CD4-positive, alpha-beta T cell (primary cell): ENCODE measurements around the gene ATAD3B. TPM values are rescaled to one million over a fixed set of nuclear protein-coding genes. Genes with fewer than 3 reads are reported as not detected.
A peak's percentile ranks its signal among the peaks of the same experiment; 100 is the strongest.
"Not testable (repeated sequence)": the region's sequence is repeated elsewhere in the genome, so short reads cannot be mapped to it uniquely, and the experiment has no call there.

Source experiments
- ATAC-seq: fragments of 200-7000 bp; cut with Tn5 transposase; one replicate; pipeline ENCODE4 v1.10.0; 2022; ENCODE audit warnings: mild to moderate bottlenecking; ENCODE audit not compliant: poor library complexity
- CTCF ChIA-PET: fragments of 350-600 bp; sonication (Branson Sonifier 250); formaldehyde crosslinking; loops from one replicate; lab custom pipeline; 2021; ENCODE audit warnings: antibody characterized with exemption, inconsistent platforms; lab: Charles Lee
- POLR2A ChIA-PET: fragments of 350-600 bp; sonication (Branson Sonifier 250); formaldehyde crosslinking; loops from one replicate; lab custom pipeline; 2021; ENCODE audit warnings: antibody characterized with exemption, inconsistent platforms; lab: Charles Lee
- DNase-seq, 14 experiments: peaks; one replicate each; pipeline ENCODE4 v3.0.0-alpha.2; 2013 to 2020; ENCODE audit warnings: mixed read lengths in 2 of 14
- H3K27ac ChIP-seq, 2 donors: one replicate each; pipeline versions ENCODE4 v1.5.1 to v1.7.0; 2013; ENCODE audit warnings: low read length in 2 of 2, low read depth in 1 of 2, mild to moderate bottlenecking in 1 of 2
- H3K27me3 ChIP-seq, 2 experiments: 1 replicate in 1 of 2; 2 replicates in 1 of 2; pipeline versions ENCODE4 v1.6.1 to v1.7.0; 2013; ENCODE audit warnings: low read length in 2 of 2, control low read depth in 1 of 2, mild to moderate bottlenecking in 1 of 2, moderate library complexity in 1 of 2; ENCODE audit not compliant: insufficient read depth in 2 of 2, control insufficient read depth in 1 of 2
- H3K36me3 ChIP-seq: one replicate; pipeline ENCODE4 v1.6.1; 2013; ENCODE audit warnings: low read length, control low read depth; ENCODE audit not compliant: insufficient read depth
- H3K4me1 ChIP-seq: one replicate; pipeline ENCODE4 v1.6.1; 2013; ENCODE audit warnings: low read length, control low read depth; ENCODE audit not compliant: insufficient read depth
- H3K4me3 ChIP-seq: one replicate; pipeline ENCODE4 v1.5.1; 2013; ENCODE audit warnings: mild to moderate bottlenecking, low read length, moderate library complexity
- H3K9me3 ChIP-seq, 2 experiments: 1 replicate in 1 of 2; 2 replicates in 1 of 2; pipeline versions ENCODE4 v1.6.1 to v1.7.0; 2013; ENCODE audit warnings: low read length in 2 of 2, mild to moderate bottlenecking in 2 of 2, control low read depth in 1 of 2, moderate library complexity in 1 of 2; ENCODE audit not compliant: control insufficient read depth in 1 of 2, insufficient read depth in 1 of 2
- H3K27ac Mint-ChIP-seq: one replicate; pipeline ENCODE4 v1.8.0; 2020; ENCODE audit warnings: mixed read lengths
- H3K27me3 Mint-ChIP-seq: one replicate; pipeline ENCODE4 v1.8.0; 2021; ENCODE audit warnings: mixed read lengths
- H3K36me3 Mint-ChIP-seq: one replicate; pipeline ENCODE4 v1.8.0; 2021; ENCODE audit warnings: low read depth, mixed read lengths
- H3K4me1 Mint-ChIP-seq: one replicate; pipeline ENCODE4 v1.8.0; 2021; ENCODE audit warnings: low read depth, mixed read lengths
- H3K4me3 Mint-ChIP-seq: one replicate; pipeline ENCODE4 v1.8.0; 2020; ENCODE audit warnings: mild to moderate bottlenecking, mixed read lengths
- H3K9me3 Mint-ChIP-seq: one replicate; pipeline ENCODE4 v1.8.0; 2020; ENCODE audit warnings: mixed read lengths
- intact Hi-C, 2 experiments: fragments of 100-400 bp; cut with DNase I in 1 of 2; cut with micrococcal nuclease in 1 of 2; formaldehyde crosslinking; loops; one replicate each; pipeline versions ENCODE4 v1.15.1 to v1.9.0; 2023 to 2025; cut with DNase I, micrococcal nuclease
- total RNA-seq, 174 experiments: library from RNA in 2 of 174; stranded (reverse) in 2 of 174; gene quantifications; one replicate each; pipeline ENCODE4 v1.2.3 and lab custom pipeline; 2021 to 2026
- TF ChIP-seq, protein P1 (sequence below): fragments of 200-600 bp; IDR thresholded peaks from one replicate; pipeline ENCODE4 v1.8.0; 2022; ENCODE audit warnings: antibody characterized with exemption, mild to moderate bottlenecking

The ATAD3B gene
- total RNA-seq, 2 experiments from 2014 or later, result 44.3 to 49.1 TPM

DNA sequence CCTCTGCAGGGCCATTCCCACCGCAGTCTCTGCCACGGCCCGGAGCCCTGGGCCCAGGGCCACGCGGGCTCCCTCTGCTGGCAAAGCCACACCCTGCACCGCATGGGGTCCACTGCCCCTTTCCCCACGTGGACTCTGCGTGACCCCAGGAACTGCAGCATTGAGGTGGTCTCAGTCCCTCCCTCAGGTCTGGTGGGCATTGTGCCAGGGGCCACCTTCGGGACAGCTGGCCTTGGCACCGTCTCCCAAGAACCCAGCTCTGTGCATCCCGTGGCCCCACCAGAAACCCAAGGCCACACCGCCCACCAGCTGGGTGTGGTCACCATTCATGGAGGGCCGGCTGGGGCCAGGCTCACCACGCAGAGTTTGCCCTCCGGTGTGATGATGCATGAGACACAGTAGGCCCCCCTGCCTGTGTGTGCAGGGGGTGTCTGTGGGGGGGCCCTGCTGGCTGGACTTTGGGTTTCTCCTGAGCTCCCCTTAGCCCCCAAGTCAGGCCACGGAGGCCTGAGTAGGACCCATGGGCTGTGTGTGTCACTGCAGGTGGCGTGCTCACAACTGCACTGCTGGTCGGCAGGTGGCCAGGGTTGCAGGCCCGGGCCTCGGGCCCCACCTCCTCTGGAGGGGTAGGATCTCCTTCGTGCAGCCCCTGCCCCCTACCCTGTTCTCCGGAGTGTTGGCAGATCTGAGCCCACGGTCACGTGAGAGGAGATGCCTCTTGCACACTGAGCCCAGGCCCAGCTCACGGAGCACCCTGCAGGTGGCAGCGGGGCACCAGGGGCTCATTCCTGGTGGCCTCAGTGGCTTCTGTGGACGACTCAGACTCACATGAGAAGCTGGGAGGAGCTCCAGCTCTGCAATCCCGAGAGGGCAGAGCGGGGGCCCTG lies 30.3 kb upstream of the ATAD3B start:
- no peak overlapping the region for H3K27ac ChIP-seq
- peaks cover 24 to 28% of the 10 kb centered on the region in 2 experiments for H3K27me3 ChIP-seq
- Mint-ChIP-seq H3K4me1 (peaks cover 4% of the 10 kb centered on the region), H3K36me3 (no peaks in the 10 kb centered on the region), H3K4me3 (no peak overlapping the region), H3K27me3 (peaks cover 9% of the 10 kb centered on the region), H3K9me3 (no peaks in the 10 kb centered on the region), H3K27ac (no peak overlapping the region)
- ChIA-PET CTCF (interaction anchor here (0.6 to 1.2 kb wide), 2 partner anchors 28 to 64 kb away, joined by 4 read pairs; no protein-coding TSS in a partner anchor), POLR2A (interaction anchor here (0.7 kb wide), 1 partner anchor 42 kb away, joined by 3 read pairs; the partner anchor contains the start of gene CCNL2)
- TF ChIP-seq, protein P1, sequence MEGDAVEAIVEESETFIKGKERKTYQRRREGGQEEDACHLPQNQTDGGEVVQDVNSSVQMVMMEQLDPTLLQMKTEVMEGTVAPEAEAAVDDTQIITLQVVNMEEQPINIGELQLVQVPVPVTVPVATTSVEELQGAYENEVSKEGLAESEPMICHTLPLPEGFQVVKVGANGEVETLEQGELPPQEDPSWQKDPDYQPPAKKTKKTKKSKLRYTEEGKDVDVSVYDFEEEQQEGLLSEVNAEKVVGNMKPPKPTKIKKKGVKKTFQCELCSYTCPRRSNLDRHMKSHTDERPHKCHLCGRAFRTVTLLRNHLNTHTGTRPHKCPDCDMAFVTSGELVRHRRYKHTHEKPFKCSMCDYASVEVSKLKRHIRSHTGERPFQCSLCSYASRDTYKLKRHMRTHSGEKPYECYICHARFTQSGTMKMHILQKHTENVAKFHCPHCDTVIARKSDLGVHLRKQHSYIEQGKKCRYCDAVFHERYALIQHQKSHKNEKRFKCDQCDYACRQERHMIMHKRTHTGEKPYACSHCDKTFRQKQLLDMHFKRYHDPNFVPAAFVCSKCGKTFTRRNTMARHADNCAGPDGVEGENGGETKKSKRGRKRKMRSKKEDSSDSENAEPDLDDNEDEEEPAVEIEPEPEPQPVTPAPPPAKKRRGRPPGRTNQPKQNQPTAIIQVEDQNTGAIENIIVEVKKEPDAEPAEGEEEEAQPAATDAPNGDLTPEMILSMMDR, result peak; percentile 77
- DNase-seq (peak; percentile 35 to 74 (median 49)), ATAC-seq (peak; percentile 93)
- intact Hi-C loops, result loop anchor here in 1 of 2 experiments (5.0 kb wide), 1 partner anchor 409 kb away; no protein-coding TSS in a partner anchor
- H3K4me3 ChIP-seq, result no peak overlapping the region
- peaks cover 14% of the 10 kb centered on the region for H3K4me1 ChIP-seq
- peaks cover 0 to 20% of the 10 kb centered on the region in 2 experiments for H3K9me3 ChIP-seq
- H3K36me3 ChIP-seq, result no peaks in the 10 kb centered on the region

DNA sequence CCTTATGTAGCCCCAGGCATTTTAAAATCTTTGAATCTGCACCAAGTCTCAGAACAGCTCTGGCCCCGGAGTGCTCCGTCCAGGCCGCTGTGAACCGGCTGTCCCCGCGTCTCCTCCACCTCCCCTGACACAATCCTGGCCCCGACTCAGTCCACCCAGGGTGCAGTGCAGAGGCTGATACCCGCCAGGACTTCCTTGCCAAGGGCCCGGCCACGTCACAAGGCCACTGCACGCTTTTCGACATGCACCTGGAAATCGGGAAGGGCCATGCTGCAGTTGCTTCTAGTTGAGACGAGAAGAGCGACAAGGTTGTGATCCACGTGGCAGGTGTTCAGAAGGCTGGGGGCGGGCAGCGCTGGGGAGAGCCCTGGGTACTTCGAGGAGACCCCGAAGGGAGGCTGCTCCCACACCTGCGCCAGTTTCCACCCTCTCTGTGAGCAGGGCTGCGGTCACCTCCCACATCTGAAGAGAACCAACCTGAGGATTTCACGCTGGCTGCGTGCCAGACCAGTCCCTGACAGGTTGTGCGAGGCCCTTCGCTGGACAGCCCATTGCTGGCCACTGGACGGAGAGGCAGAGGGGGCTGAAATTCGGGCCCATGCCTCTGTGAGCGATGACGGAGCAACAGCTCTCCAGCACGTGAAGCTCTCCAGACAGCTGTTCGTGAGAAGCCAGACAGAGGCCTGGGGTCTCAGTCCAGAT lies 29.3 kb upstream of the ATAD3B start:
- no peak overlapping the region for H3K4me3 ChIP-seq
- Mint-ChIP-seq H3K4me3 (no peak overlapping the region), H3K27ac (no peak overlapping the region), H3K9me3 (no peaks in the 10 kb centered on the region), H3K36me3 (no peaks in the 10 kb centered on the region), H3K4me1 (peaks cover 4% of the 10 kb centered on the region), H3K27me3 (peaks cover 6% of the 10 kb centered on the region)
- no peak overlapping the region for H3K27ac ChIP-seq
- peaks cover 14 to 19% of the 10 kb centered on the region in 2 experiments for H3K27me3 ChIP-seq
- DNase-seq (no peak), ATAC-seq (no peak)
- intact Hi-C loops, result loop anchor here in 1 of 2 experiments (5.0 kb wide), 1 partner anchor 410 kb away; no protein-coding TSS in a partner anchor
- ChIA-PET POLR2A (no interaction called here), CTCF (no interaction called here)
- H3K9me3 ChIP-seq, result peaks cover 0 to 10% of the 10 kb centered on the region in 2 experiments
- TF ChIP-seq, protein P1, result no peak
- peaks cover 8% of the 10 kb centered on the region for H3K4me1 ChIP-seq
- H3K36me3 ChIP-seq, result no peaks in the 10 kb centered on the region

DNA sequence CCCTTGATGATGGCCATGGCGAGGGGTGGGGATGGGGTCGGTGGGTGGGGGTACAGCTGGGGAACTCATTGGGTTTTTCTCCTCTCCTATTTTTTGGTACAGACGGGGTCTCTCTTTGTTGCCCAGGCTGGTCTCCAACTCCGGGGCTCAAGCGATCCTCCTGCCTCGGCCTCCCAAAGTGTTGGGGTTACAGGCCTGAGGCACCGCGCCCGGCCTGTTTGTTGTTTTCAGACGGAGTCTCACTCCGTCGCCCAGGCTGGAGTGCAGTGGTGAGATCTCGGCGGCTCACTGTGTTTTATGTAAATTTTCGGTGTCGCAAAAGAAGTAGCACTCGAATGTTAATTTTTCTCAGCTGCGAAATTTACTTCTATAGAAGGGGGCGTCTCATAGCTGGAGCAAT lies 24.9 kb upstream of the ATAD3B start:
- CTCF ChIA-PET, ATAC-seq, H3K36me3 Mint-ChIP-seq, H3K9me3 Mint-ChIP-seq, H3K4me3 Mint-ChIP-seq, H3K36me3 ChIP-seq, H3K4me1 Mint-ChIP-seq, intact Hi-C loops, H3K27me3 ChIP-seq, H3K27me3 Mint-ChIP-seq, DNase-seq, H3K27ac Mint-ChIP-seq, H3K9me3 ChIP-seq, H3K4me1 ChIP-seq, POLR2A ChIA-PET, H3K4me3 ChIP-seq, H3K27ac ChIP-seq: not testable (repeated sequence)
